HG03108 (cell line): Measurements from ENCODE around the gene RNF213.
"Not testable (repeated sequence)": the region's sequence is repeated elsewhere in the genome, so short reads cannot be mapped to it uniquely, and the experiment has no call there.

ENCODE experiments used
- ATAC-seq: cut with Tn5 transposase; IDR thresholded peaks from one replicate; pipeline ENCODE4 v1.9.1; 2021; ENCODE audit warnings: moderate library complexity; ENCODE audit not compliant: unreplicated experiment

RNF213 gene

DNA sequence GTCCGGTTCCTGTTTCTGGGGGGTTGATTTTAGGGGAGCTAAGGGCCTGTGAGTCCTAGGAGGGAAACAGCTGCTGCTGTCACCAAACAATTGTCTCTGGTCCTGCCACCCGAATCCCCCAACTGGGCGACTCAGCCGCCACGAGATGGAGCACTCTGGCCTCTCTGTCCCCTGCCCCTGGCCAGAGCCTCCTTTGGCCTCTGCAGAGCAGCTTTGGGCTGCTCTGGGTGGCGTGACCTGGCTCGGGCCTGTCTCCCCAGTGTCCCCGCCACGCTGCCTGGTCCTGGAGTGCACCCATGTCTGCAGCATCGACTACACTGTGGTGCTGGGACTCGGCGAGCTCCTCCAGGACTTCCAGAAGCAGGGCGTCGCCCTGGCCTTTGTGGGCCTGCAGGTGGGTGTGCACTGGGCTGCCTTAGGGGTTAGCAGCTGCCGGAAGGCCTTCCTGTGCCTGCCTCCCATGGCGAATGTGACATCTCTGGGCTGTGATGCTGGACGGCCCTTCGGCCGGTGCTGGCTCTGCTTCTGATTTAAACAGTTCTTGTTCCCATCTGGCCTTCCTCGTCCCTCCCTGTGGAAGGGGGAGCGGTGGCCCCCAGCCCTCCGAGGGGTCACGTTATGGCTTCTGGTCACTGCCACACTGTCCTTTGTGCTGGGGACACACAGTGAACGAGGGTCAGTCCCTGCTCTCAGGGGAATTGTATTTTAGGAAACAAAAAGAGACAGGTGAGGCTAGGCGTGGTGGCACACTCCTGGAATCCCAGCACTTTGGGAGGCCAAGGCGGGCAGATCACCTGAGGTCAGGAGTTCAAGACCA, 11.6 kb upstream of the RNF213 start:
- no peak for ATAC-seq

DNA sequence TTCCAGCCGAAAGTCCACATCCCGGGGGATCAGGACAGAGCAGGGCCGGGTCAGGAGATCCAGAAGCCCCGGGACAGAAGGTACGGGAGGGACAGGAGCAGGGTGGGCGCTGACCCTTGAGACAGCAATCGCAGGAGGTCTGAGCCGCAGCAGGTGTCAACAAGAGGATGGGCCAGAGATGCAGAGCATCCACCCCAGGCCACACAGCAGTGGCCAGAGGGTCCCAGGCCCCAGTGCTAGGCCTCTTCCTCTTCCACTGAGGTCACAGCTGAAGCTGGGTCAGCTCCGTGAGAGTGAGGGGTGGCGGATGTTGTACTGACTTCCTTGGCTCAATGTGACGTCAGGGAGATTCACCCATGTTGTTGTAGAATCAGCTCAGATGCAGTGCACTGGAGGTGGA, 8.7 kb upstream of the RNF213 start:
- ATAC-seq = no peak

DNA sequence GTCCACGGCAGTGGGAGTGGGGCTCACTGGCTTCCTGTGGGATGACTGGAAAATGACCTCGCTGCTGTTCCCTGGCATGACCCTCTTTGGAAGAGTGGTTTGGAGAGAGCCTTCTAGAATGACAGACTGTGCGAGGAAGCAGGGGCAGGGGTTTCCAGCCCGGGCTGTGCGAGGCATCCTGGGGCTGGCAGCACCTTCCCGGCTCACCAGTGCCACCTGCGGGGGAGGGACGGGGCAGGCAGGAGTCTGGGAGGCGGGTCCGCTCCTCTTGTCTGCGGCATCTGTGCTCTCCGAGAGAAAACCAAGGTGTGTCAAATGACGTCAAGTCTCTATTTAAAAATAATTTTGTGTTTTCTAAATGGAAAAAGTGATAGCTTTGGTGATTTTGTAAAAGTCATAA, 7.8 kb upstream of the RNF213 start:
- ATAC-seq = no peak

DNA sequence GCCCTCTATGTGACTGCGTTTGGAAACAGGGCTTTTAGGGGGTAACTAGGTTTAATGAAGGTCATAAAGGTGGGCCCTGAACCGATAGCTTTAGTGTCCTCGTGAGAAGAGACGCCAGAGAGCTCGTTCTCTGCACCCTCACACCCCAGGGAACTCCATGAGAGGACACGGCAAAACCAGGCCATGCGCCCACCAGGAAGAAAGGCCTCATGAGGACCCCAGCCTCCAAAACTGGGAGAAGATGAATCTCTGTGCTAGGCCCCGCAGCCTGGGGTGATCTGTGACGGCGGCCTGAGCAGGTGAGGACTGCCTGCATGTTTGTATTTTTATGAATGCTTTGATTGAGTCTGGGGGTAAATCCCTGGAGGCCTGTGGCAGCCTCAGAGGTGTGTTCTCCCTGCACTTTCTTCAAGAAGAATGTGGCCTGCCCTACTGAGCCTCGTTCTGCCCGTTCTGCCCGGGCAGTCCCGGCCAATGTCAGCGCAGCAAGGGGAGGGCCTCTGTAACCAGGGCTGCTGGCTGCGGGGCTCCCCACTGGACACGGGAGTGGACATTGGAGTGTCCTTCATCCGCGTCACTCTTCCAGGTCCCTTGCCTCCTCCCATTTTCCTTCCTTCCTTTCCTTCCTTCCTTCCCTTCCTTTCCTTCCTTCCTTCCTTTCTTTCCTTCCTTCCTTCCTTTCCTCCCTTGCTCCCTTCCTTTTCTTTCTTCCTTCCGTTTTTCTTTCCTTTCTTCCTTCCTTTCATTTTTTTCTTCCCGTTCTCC, 6.8 kb upstream of the RNF213 start:
- ATAC-seq = no peak

DNA sequence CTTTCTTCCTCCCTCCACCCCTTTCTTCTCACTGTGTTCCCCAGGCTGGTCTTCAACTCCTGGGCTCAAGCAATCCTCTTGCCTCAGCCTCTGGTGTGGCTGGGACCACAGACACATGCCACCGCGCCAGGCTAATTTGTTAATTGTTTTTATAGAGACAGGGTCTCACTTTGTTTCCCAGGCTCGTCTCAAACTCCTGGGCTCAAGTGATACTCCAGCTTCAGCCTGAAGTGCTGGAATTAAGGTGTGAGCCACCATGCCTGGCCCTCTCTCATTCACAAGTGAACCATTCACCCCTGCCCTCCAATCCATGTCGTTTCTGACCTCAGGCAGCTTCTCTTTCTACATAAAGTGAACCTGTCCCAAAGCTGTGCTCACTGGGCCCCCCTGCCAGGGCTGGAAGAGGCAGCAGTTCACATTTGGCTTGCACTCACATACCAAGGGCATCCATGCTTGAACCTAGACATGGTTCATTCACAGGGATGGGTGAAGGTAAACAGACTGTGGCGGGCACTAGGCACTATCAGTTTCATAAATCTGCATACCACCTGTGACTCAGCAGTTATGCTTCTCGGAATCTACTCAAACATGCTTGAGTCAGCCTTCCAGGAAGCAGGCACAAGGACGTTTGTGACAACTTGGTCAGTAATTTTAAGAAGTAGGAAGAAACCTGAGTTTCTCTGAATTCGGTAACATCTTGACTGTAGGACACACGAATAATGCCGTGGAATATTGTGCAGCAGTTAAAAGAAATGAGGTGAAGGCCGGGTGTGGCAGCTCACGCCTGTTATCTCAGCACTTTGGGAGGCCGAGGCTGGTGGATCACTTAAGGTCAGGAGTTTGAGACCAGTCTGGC, 6.0 kb upstream of the RNF213 start:
- ATAC-seq = peak; percentile 52

DNA sequence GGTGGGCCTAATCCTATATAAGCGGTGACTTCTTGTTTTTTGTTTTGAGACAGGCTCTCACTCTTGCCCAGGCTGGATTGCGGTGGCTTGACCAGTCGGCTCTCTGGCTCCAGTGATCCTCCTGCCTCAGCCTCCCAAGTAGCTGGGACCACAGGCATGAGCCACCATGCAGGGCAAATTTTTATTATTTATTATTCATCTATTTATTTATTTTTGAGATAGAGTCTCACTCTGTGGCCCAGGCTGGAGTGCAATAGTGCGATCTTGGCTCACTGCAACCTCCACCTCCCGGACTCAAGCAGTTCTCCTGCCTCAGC, 4.7 kb upstream of the RNF213 start:
- ATAC-seq = no peak

DNA sequence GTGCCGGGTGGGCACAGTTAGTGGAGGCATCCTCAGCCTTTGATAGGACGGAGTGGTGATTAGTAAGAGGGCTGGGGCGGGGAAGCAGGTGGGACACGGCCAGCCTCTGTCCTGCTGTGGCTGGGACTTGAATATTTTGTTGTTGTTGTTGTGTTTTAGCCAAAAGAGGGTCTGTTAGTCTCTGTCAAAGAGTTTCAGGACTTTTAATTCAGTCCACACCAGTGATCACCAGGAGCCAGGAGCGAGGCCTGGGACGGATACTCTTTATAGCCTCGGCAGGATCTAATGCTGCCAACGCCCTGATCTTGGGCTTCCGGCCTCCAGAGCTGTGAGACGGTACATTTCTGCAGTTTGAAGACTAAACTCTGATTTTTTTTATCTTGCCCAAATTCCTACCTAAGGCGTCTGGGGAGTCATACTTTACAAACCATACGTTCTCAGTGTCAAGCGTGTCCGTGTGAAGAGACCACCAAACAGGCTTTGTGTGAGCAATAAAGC, 2.9 kb upstream of the RNF213 start:
- no peak for ATAC-seq

DNA sequence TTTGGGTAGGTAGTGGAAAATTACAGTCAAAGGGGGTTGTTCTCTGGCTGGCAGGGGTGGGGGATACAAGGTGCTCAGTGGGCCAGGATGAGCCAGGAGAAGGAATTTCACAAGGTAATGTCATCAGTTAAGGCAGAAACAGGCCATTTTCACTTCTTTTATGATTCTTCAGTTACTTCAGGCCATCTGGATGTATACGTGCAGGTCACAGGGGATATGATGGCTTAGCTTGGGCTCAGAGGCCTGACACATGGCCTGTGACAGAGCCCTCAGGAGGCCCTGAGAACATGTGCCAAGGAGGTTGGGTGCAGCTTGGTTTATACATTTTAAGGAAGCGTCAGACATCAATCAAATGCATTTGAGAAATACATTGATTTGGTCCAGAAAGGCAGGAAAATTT, 2.4 kb upstream of the RNF213 start:
- not testable (repeated sequence) for ATAC-seq

DNA sequence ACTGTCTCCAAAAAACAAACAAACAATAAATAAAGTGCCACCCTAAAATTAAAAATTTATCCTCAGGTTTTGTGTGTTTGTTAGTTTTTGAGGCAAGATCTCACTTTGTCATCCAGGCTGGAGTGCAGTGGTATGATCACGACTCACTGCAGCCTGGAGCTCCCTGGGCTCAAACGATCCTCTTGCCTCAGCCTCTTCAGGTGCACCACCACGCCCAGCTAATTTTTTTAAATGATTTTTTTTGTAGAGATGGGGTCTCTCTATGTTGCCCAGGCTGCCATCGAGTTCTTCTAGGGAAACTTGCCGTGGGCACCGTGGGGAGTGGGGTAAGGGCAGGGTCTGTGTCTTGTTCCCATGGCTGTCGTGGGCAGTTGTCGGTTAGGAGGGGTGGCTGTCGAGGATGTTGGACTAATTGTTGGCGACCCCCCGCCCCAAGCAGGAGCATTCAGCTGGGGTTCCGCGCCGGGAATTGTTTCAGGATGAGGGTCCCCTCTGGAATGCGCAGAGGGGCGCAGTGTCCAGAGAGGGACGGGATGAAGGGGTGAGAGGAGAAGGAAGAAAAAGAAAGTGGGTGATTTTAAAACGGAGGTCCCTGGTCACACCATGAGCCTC, 1.1 kb upstream of the RNF213 start:
- ATAC-seq = no peak

DNA sequence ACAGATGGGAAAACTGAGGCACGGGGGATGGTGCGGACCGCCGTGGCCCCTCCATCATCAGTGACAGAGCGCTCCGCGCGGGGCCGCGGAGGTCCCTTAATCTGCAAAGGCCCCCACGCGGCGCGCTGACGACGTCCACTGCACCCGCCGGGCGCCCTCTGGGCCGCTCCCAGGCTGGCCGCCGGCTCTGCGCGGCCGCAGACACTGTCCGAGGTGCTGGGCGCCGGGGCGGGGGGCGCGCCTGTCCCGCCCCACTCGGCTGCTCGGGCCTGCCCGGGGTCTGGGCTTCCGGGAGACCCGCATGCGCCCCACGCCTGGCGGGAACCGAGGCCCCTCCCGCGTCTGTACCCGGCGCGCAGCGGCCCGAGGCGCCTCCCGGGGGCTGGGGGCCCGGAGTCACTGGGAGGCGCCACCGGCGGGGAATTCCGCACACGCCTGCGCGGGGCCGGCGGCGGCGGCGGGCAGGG, 550 bp upstream of the RNF213 start:
- peak; percentile 30 for ATAC-seq

DNA sequence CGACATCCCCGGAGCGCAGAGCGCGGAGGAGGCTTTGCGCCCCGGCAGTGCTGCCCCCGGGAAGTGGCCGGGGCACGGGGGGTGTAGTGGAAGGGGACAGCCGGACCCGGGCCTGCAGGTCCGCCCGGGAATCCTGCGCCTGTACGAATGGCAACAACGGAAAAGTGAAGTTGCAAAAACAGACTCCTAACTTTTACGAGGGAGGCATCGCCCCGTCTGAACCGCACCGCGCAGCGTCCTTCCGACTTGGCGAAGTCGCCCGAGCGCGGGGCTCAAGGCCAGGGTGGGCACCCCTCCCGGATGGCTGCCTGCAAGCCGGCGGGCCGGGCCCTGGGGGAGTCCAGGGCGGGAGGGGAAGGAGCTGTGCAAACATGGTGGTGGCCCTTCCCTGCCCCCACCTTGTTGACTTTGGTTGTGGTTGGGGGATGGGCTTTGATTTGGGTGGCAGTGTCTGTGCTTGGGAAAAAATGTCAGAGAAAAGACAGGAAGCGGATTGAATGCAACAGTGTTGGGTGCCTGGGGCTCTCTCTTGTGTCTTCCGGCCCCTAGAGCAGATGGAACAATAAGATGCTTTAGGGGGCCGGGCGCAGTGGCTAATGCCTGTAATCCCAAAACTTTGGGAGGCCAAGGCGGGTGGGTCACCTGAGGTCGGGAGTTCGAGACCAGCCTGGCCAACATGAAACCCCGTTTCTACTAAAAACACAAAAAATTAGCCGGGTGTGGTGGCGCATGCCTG, 675 bp downstream of the RNF213 start:
- ATAC-seq = no peak

DNA sequence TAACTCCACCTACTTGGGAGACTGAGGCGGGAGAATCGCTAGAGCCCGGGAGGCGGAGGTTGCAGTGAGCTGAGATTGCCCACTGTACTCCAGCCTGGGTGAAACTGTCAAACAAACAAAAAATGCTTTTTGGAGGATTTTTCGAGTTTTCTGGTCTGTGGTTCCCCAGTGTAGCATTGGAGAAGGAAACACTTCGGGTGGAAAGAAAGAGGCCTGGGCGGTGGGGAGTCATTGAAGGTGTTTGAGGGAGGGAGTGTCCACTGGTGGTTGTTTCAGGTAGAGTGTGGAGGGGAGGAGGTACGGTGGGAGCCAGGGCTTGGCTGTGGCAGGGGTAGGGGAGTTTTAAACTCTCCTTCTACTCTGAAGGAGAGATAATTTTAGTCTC, 1.2 kb downstream of the RNF213 start:
- ATAC-seq = no peak

DNA sequence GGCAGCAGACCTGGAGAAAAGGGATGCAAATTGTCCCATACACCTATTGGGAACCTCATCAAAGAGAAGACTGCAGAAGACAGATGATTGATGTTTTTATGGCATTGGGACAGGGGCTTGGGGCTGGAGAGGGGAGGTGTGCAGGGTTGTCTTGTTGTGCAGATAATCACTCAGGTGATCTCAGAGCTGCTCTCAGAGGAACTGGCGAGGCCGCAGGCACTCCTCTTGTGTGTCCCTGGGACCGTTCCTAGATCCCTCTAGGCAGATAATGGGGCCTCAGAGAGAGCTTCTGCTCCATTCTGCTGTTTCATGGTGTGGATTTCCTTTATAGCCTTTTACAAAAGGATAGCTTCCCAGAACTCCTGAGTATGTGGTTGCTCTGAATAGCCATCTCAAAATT, 1.6 kb downstream of the RNF213 start:
- no peak for ATAC-seq

DNA sequence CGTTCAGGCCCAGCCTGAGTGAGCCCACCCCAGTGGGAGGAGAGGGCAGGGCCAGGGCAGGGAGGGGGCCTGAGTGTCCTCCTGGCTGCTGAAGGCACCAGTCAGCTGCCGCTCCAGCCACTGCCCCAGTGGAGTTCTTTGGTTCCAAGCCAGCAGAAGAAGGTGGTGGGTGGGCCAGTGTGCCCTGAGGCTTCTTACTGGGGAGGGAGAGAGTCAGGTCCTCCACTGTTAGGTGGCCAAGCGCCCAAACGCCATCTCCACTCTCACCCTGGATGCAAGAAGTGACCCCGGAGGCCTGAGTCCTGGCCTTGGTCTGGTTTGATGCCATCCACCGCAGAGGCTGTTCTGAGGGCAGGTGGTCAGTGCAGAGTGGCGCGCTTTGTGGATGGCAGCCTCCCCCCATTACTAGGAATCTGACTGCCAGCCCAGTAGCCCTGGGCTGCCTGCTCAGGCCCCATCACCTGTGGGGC, 2.2 kb downstream of the RNF213 start:
- ATAC-seq = no peak

DNA sequence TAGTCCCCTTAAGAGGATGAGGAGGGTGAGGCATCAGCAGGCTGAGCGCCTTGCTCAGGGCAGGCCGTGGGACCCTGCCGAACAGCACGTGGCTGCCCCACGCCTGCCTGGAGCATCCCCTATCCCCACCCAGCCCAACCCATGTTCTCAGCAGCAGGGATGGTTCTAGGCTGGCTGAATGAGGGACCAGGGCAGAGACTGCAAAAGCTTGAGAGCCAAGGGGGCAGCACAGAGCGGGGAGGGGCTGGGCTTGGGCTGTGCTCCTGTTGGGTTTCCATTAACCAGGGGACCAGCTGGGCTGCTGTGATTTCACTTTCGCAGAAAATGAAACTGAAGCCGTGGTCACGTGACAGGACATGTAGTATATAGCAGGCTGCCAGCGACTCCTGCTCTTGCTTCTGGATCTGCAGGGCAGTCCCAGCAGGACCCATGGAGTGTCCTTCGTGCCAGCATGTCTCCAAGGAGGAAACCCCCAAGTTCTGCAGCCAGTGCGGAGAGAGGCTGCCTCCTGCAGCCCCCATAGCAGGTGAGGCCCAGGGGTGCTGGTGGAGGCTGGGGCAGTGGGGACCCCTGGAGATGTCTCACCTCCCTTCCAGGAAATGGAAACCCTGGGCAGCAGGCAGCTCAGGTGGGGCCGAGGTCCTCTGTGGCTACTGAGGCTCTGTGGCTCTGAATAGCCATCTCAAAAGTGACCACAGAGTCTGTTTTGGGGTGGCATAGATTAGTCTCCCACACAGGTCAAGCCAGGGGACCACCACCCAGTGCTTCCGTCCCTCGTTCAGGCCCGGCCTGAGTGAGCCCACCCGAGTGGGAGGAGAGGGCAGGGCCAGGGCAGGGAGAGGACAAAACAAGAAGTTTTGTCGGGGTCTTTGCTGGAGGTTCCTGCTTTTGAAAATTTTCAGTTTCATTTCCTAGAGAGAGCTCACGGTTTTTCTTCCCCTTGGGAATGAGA, 2.9 kb downstream of the RNF213 start:
- peak; percentile 37 for ATAC-seq

DNA sequence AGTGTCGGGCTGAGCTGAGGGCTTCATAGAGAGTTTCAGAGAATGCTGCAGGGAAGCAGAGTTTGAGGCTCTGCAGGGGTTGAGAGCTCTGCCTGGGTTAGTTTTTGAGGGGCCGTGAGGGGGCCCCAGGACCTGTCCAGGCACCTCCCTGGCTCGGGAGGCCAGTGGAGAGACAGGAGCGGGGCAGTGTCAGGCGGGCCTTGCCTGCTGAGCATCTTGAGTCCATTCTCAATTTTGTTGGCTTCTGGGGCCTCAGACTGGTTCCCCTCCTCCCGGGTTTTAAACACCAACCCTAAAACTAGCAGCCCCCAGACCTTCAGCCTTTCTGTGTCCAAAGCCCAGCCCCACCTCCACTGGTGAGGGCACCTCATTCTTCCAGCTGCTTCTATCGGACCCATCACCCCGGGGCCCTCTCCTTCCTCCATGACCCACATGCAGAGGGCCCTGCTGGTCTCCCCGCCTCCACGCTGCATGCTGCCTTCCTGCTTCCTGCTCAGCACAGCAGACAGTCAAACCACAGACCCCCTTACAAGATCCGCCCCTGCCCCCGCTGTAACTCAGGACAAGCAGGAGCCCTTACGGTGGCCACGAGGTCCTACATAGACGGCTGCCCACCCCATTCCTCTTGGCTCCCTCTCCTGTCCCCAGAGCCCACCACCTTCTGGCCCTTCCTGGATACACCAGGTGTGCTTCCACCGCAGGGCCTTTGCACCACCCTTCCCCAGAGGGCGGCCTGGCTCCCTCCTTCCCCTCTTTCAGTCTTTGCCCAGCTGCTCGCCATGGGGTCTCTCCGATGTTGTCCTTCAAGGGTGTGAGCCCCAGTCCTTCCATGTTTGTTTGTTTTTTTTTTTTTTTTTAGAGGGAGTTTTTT, 3.8 kb downstream of the RNF213 start:
- no peak for ATAC-seq

DNA sequence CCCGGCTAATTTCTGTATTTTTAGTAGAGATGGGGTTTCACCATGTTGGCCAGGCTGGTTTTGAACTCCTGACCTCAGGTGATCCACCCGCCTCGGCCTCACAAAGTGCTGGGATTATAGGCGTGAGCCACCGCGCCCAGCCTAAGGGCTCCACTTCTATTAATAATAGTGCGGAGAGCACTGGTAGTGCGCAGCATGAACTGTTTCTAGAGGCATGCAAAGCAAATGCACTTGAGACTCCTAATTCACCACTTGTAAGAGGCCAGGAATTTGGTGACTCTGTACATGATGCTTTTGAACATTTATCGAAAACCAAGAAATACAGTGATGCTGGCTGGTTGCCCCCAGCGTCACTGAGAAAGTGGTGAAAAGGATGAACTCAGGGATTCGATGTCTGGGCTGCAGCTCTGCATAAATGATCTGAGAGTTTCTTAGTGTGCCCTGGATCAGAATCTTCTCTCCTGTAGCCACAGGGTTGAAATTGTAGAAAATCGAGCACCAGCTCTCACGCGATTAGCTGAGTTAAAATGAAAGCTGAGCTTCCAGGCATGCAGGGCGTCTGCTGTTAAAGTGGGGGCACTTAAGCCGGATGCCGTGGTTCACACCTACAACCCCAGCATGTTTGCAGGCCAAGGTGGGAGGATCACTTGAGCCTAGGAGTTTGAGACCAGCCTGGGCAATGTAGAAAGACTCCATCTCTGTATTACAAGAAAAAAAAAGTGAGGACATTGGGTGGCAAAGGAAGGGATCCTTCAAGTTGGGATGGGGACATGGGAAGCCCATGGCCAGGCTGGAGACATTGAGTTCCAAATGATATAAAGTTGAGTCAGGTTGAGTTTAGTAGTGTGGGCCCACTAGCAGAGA, 4.8 kb downstream of the RNF213 start:
- ATAC-seq = no peak
